A549 (cell line): ENCODE data around the gene MAGI2. TPM values are rescaled to one million over a fixed set of nuclear protein-coding genes. Genes with fewer than 3 reads are reported as not detected.

Source experiments
- ATAC-seq, 2 experiments: fragments of 200-7000 bp in 1 of 2; fragments of >200 bp in 1 of 2; cut with Nextera tagmentation in 1 of 2; cut with Tn5 transposase in 1 of 2; 3 replicates each; pipeline versions ENCODE4 v1.8.0 to v1.9.1; 2018 to 2020; ENCODE audit warnings: mild to moderate bottlenecking in 1 of 2, moderate library complexity in 1 of 2
- CTCF ChIA-PET: fragments of 300-600 bp; sonication (Branson Sonifier 250); formaldehyde crosslinking; extraction: SDS; loops from one replicate; lab custom pipeline; 2021; ENCODE audit warnings: antibody characterized with exemption, inconsistent platforms; lab: Yijun Ruan, JAX
- POLR2A ChIA-PET: fragments of 350-600 bp; formaldehyde crosslinking; extraction: SDS; loops from one replicate; lab custom pipeline; 2021; ENCODE audit warnings: antibody characterized with exemption, inconsistent platforms; lab: Yijun Ruan, JAX
- DNase-seq, 2 experiments: peaks; one replicate each; pipeline versions ENCODE4 v3.0.0 to v3.0.0-alpha.2; 2011 to 2016; ENCODE audit warnings: low read depth in 1 of 2, low spot score in 1 of 2
- FAIRE-seq: peaks from 2 replicates; lab custom pipeline; 2011; peaks lifted over from hg19 to GRCh38; lab: Jason Lieb, UNC
- H3K27ac ChIP-seq, 2 experiments: fragments of >200 bp; sonication (Bioruptor Twin); formaldehyde crosslinking; 3 replicates each; pipeline ENCODE4 v1.5.1; 2016 to 2017
- H3K4me1 ChIP-seq: fragments of >200 bp; sonication (Bioruptor Twin); formaldehyde crosslinking; 3 replicates; pipeline ENCODE4 v1.6.1; 2016
- H3K4me2 ChIP-seq: fragments of >200 bp; sonication (Bioruptor Twin); formaldehyde crosslinking; 3 replicates; pipeline ENCODE4 v1.6.1; 2016
- H3K4me3 ChIP-seq: fragments of >200 bp; sonication (Bioruptor Twin); formaldehyde crosslinking; 3 replicates; pipeline ENCODE4 v1.5.1; 2016
- H3K9me3 ChIP-seq: fragments of >200 bp; sonication (Bioruptor Twin); formaldehyde crosslinking; 3 replicates; pipeline ENCODE4 v1.6.1; 2016
- BHLHE40 ChIP-seq: IDR thresholded peaks from 2 replicates; pipeline ENCODE4 v1.6.1; 2012; ENCODE audit warnings: low read depth, low read length, inconsistent platforms
- CBX2 ChIP-seq: fragments of 200-600 bp; sonication (generic); IDR thresholded peaks from 2 replicates; pipeline ENCODE4 v1.6.1; 2016; ENCODE audit warnings: low read depth, mild to moderate bottlenecking, borderline replicate concordance
- CBX8 ChIP-seq: fragments of 200-600 bp; sonication (generic); IDR thresholded peaks from 2 replicates; pipeline ENCODE4 v1.6.1; 2016
- CEBPB ChIP-seq, 2 experiments: fragments of >200 bp in 1 of 2; sonication (Bioruptor Twin) in 1 of 2; formaldehyde crosslinking in 1 of 2; IDR thresholded peaks; 2 replicates each; pipeline ENCODE4 v1.6.1; 2012 to 2016
- CHD2 ChIP-seq: fragments of 150-350 bp; IDR thresholded peaks from 2 replicates; pipeline ENCODE4 v1.6.1; 2014; ENCODE audit warnings: low read length; ENCODE audit not compliant: partially characterized antibody
- ESRRA ChIP-seq: fragments of 150-350 bp; IDR thresholded peaks from 2 replicates; pipeline ENCODE4 v1.6.1; 2014; ENCODE audit warnings: mild to moderate bottlenecking, low read length, borderline replicate concordance
- FOSB ChIP-seq: fragments of 250-450 bp; sonication (Bioruptor Pico); IDR thresholded peaks from 2 replicates; pipeline ENCODE4 v1.5.0; 2020; ENCODE audit warnings: mild to moderate bottlenecking, moderate library complexity
- FOSL2 ChIP-seq, 2 experiments: fragments of 450-650 bp in 1 of 2; fragments of >200 bp in 1 of 2; sonication (Bioruptor Twin) in 1 of 2; formaldehyde crosslinking; IDR thresholded peaks; 2 replicates each; pipeline versions ENCODE4 v1.5.0 to v1.6.1; 2016 to 2020; ENCODE audit warnings: mild to moderate bottlenecking in 1 of 2, moderate library complexity in 1 of 2
- GATA3 ChIP-seq: IDR thresholded peaks from 2 replicates; pipeline ENCODE4 v1.6.1; 2012; ENCODE audit warnings: borderline replicate concordance
- HDAC2 ChIP-seq: fragments of 200-600 bp; sonication (generic); IDR thresholded peaks from 2 replicates; pipeline ENCODE4 v1.6.1; 2016
- HES2 ChIP-seq: fragments of >200 bp; sonication (Bioruptor Twin); formaldehyde crosslinking; IDR thresholded peaks from 2 replicates; pipeline ENCODE4 v1.6.1; 2016
- HMGXB4 ChIP-seq: fragments of 250-450 bp; sonication (Bioruptor Pico); IDR thresholded peaks from 2 replicates; pipeline ENCODE4 v1.5.0; 2021; ENCODE audit warnings: mild to moderate bottlenecking, moderate library complexity, borderline replicate concordance
- MAFK ChIP-seq: fragments of 450-650 bp; IDR thresholded peaks from 2 replicates; pipeline ENCODE4 v1.6.1; 2014; ENCODE audit not compliant: partially characterized antibody
- NPAS2 ChIP-seq: fragments of 250-450 bp; sonication (Bioruptor Pico); IDR thresholded peaks from 2 replicates; pipeline ENCODE4 v1.8.0; 2022; ENCODE audit warnings: mild to moderate bottlenecking, moderate library complexity, borderline replicate concordance
- NR3C1 ChIP-seq: fragments of >200 bp; sonication (Bioruptor Twin); formaldehyde crosslinking; IDR thresholded peaks from 3 replicates; pipeline ENCODE4 v1.6.1; 2017
- POLR2AphosphoS2 ChIP-seq: conservative IDR thresholded peaks from 2 replicates; pipeline ENCODE4 v1.6.1; 2012; ENCODE audit warnings: low read length, improper control_type of control experiment, inconsistent platforms
- RCOR1 ChIP-seq: fragments of 150-350 bp; IDR thresholded peaks from 2 replicates; pipeline ENCODE4 v1.6.1; 2014; ENCODE audit warnings: antibody characterized with exemption, low read length, low read depth
- RNF2 ChIP-seq: fragments of 200-600 bp; sonication (generic); IDR thresholded peaks from 2 replicates; pipeline ENCODE4 v1.6.1; 2016; ENCODE audit warnings: low read depth, mild to moderate bottlenecking, antibody characterized with exemption, moderate library complexity, borderline replicate concordance
- SREBF2 ChIP-seq: fragments of 450-650 bp; IDR thresholded peaks from 2 replicates; pipeline ENCODE4 v1.6.1; 2014; ENCODE audit warnings: mild to moderate bottlenecking, moderate library complexity
- TP53 ChIP-seq: fragments of 250-450 bp; sonication (Bioruptor Pico); IDR thresholded peaks from 2 replicates; pipeline ENCODE4 v1.5.0; 2021; ENCODE audit warnings: mild to moderate bottlenecking, moderate library complexity
- ZC3H11A ChIP-seq: fragments of 450-650 bp; IDR thresholded peaks from 2 replicates; pipeline ENCODE4 v1.6.1; 2014; ENCODE audit warnings: antibody characterized with exemption, mild to moderate bottlenecking
- ZFP36 ChIP-seq: fragments of 450-650 bp; IDR thresholded peaks from 2 replicates; pipeline ENCODE4 v1.6.1; 2014; ENCODE audit warnings: borderline replicate concordance; ENCODE audit not compliant: partially characterized antibody
- ZNF302 ChIP-seq: fragments of 250-450 bp; sonication (Bioruptor Pico); IDR thresholded peaks from 2 replicates; pipeline ENCODE4 v1.9.0; 2021; ENCODE audit warnings: inconsistent platforms, mild to moderate bottlenecking, moderate library complexity
- ZSCAN20 ChIP-seq: fragments of 250-450 bp; sonication (Bioruptor Pico); IDR thresholded peaks from 2 replicates; pipeline ENCODE4 v1.8.0; 2022; ENCODE audit warnings: mild to moderate bottlenecking, moderate library complexity
- WGBS: methylation state at CpG from one replicate; pipeline ENCODE4 v1.1.6; 2017; ENCODE audit errors: missing lambda C conversion rate; 5-methylcytosine and 5-hydroxymethylcytosine counted together
- polyA plus RNA-seq, 4 experiments: library from polyadenylated mRNA; depleted of rRNA in 3 of 4; stranded (reverse); fragments of >200 nt; fragmentation: RNase III in 1 of 4; extraction: RNeasy Plus Mini Kit Qiagen cat#74134 plus additional on column Dnase treatment in 1 of 4; gene quantifications; 2 replicates in 3 of 4; 3 replicates in 1 of 4; pipeline ENCODE4 v1.2.3, GENCODE V29; 2011 to 2017
- TF ChIP-seq, protein P1 (sequence below): IDR thresholded peaks from 2 replicates; pipeline ENCODE4 v1.6.1; 2012; ENCODE audit warnings: low read depth, borderline replicate concordance
- TF ChIP-seq, protein P2 (sequence below): fragments of 150-350 bp; IDR thresholded peaks from 2 replicates; pipeline ENCODE4 v1.6.1; 2014; ENCODE audit warnings: low read depth, mild to moderate bottlenecking, low read length

Gene MAGI2
- polyA plus RNA-seq, 2 of the 4 experiments (the other 2 are of a cell fraction) = 0.48 to 0.81 TPM

- Histone ChIP-seq H3K4me1 (no peaks in the 10 kb centered on the region), H3K4me2 (no peak overlapping the region), H3K27ac (no peak overlapping the region), H3K9me3 (no peaks in the 10 kb centered on the region), H3K4me3 (no peak overlapping the region)
- 0% methylated on average over 1 of the region's 1 CpG for WGBS
- ChIA-PET CTCF (interaction anchor here (0.6 kb wide), 2 partner anchors 409 to 622 kb away, joined by 3 to 5 read pairs; no protein-coding TSS in a partner anchor), POLR2A (no interaction called here)
- ATAC-seq (no peak), DNase-seq (no peak), FAIRE-seq (no peak)
- TF ChIP-seq CHD2 (no peak), NPAS2 (no peak), BHLHE40 (no peak), ESRRA (no peak), RCOR1 (no peak), GATA3 (no peak), SREBF2 (no peak), FOSL2 (IDR thresholded peaks at IDR 0.05) (no peak), FOSL2 (CRISPR knock-in tag; IDR thresholded peaks at IDR 0.05) (no peak), POLR2AphosphoS2 (no peak), CBX8 (no peak), FOSB (CRISPR knock-in tag) (no peak), MAFK (no peak), ZNF302 (no peak), RNF2 (no peak), HES2 (no peak), HDAC2 (no peak), ZSCAN20 (no peak), ZFP36 (no peak), ZC3H11A (no peak), CBX2 (no peak)
Measured at GRCh38 chr7:78164459-78164858, 1289.0 kb downstream of the MAGI2 start.

- Histone ChIP-seq H3K9me3 (no peaks in the 10 kb centered on the region), H3K4me3 (no peak overlapping the region), H3K27ac (no peak overlapping the region), H3K4me2 (no peak overlapping the region), H3K4me1 (no peaks in the 10 kb centered on the region)
- WGBS = 2% methylated on average over 5 of the region's 5 CpGs
- ChIA-PET POLR2A (no interaction called here), CTCF (interaction anchor here (0.7 kb wide), 2 partner anchors 142 to 1137 kb away, joined by 3 read pairs; no protein-coding TSS in a partner anchor)
- DNase-seq (no peak), FAIRE-seq (no peak), ATAC-seq (no peak)
- TF ChIP-seq HMGXB4 (CRISPR knock-in tag) (no peak), ZFP36 (no peak), TP53 (no peak), CEBPB (IDR thresholded peaks at IDR 0.05) (no peak), ZC3H11A (no peak), NR3C1 (no peak), ZNF302 (no peak), RNF2 (no peak)
- TF ChIP-seq, protein P1, sequence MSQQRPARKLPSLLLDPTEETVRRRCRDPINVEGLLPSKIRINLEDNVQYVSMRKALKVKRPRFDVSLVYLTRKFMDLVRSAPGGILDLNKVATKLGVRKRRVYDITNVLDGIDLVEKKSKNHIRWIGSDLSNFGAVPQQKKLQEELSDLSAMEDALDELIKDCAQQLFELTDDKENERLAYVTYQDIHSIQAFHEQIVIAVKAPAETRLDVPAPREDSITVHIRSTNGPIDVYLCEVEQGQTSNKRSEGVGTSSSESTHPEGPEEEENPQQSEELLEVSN = no peak
- TF ChIP-seq, protein P2, sequence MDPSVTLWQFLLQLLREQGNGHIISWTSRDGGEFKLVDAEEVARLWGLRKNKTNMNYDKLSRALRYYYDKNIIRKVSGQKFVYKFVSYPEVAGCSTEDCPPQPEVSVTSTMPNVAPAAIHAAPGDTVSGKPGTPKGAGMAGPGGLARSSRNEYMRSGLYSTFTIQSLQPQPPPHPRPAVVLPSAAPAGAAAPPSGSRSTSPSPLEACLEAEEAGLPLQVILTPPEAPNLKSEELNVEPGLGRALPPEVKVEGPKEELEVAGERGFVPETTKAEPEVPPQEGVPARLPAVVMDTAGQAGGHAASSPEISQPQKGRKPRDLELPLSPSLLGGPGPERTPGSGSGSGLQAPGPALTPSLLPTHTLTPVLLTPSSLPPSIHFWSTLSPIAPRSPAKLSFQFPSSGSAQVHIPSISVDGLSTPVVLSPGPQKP = no peak
Measured at GRCh38 chr7:78161781-78162180, 1291.7 kb downstream of the MAGI2 start.
